Neural progenitor cell (in vitro differentiated cells): ENCODE results near the gene PREX1.

Source experiments
- CTCF ChIP-seq: fragments of 200-600 bp; sonication (generic); IDR thresholded peaks from 2 replicates; pipeline ENCODE4 v1.5.1; 2017; ENCODE audit warnings: antibody characterized with exemption, mild to moderate bottlenecking
- EZH2 ChIP-seq: fragments of 200-600 bp; sonication (generic); IDR thresholded peaks from 2 replicates; pipeline ENCODE4 v1.6.1; 2017; ENCODE audit warnings: antibody characterized with exemption, mild to moderate bottlenecking, moderate library complexity
- EZH2phosphoT487 ChIP-seq: fragments of 200-600 bp; sonication (generic); IDR thresholded peaks from 2 replicates; pipeline ENCODE4 v1.6.1; 2017; ENCODE audit warnings: antibody characterized with exemption

GRCh38 chr20:48734104-48734749 is 93.6 kb downstream of the PREX1 start:
- no peak for TF ChIP-seq CTCF
- no peak for TF ChIP-seq EZH2phosphoT487
- no peak for TF ChIP-seq EZH2
